ENCODE results near the gene HMGXB3.

HMGXB3 gene

GRCh38 chr5:150042459-150042858 lies 41.9 kb downstream of the HMGXB3 start:
- no peak for TF ChIP-seq CTCF (IDR thresholded peaks at IDR 0.05)

DNA sequence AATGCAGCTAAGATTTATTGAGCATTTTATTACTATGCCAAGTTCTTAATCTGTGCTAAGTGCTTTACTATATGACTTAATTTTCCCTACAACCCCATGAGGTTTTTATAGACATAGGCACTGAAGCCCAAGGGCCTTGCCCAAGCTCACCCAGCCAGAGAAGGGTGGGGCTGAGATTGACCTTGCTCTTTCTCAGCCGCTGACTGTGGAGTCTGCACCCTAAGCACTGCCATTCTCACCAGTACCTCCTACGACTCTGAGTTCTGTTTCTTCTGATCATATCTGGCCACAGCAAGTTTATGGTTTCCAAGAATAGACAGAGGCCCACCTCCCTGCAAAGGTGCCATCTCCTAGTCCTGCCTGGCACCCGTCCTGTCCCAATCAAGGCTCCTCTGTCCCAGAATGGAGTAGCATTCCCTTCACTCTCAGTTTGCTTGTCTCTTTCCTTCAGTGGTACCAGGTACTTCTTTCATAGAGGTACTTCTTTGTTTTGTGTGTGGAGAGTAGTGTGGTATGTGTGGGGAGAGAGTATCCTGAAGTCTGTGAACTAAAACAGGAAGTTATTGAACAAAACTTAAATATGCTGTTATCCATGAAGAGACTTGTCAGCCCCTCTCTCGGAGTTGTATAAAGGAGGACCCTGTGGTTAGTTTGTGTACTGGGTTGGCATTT lies 43.3 kb downstream of the HMGXB3 start:
- no peak for TF ChIP-seq CTCF (IDR thresholded peaks at IDR 0.05)

DNA sequence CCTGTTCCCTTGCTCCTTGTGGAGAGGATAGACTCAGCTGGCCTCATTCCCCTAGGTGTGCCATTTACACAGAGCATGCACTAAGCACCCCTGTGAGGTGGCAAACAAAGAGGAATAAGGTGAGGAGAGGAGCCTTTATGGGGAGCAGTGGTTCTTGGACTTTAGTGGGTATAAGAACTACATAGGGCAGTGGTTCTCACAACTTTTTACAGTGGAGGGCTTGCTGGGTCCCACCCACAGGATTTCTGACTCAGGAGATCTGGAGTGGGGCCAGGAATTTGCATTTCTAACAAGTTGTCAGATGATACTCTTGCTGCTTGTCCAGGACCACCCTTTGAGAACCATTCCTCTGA lies 43.8 kb downstream of the HMGXB3 start:
- TF ChIP-seq CTCF (IDR thresholded peaks at IDR 0.05), result no peak

DNA sequence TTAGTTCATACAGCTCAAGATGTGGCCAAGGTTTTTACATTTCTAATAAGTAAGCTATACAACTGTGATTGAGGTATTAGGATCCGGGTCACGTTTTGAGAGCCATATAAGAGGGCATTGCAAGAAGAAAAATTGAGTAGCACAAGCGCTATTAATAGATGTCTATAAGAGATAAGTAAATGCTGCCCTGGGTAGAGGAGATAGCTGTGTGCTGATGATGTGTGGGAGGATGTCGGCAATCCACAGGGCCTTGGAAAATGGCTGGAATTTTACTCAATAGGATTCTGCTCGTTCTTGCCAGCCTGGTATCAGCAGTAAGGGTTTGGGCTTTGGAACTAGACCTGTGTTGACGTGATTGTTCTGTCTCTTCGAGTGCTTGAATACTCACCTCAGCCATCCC lies 44.2 kb downstream of the HMGXB3 start:
- TF ChIP-seq CTCF (IDR thresholded peaks at IDR 0.05), result no peak

GRCh38 chr5:150045549-150045948 lies 45.0 kb downstream of the HMGXB3 start:
- TF ChIP-seq CTCF (IDR thresholded peaks at IDR 0.05), result no peak

- no peak for TF ChIP-seq CTCF (IDR thresholded peaks at IDR 0.05)
Observed at GRCh38 chr5:150046031-150046430, 45.5 kb downstream of the HMGXB3 start.

GRCh38 chr5:150051657-150052195 lies 51.2 kb downstream of the HMGXB3 start:
- TF ChIP-seq CTCF (IDR thresholded peaks at IDR 0.05), result no peak
